Activated T-cell treated with anti-CD3 and anti-CD28 coated beads for 1 hour (primary cell): ENCODE data around the gene TBR1.

Experiments used
- DNase-seq: peaks from one replicate; pipeline ENCODE4 v3.0.0-alpha.2; 2020; ENCODE audit warnings: low read depth

The TBR1 gene

DNA sequence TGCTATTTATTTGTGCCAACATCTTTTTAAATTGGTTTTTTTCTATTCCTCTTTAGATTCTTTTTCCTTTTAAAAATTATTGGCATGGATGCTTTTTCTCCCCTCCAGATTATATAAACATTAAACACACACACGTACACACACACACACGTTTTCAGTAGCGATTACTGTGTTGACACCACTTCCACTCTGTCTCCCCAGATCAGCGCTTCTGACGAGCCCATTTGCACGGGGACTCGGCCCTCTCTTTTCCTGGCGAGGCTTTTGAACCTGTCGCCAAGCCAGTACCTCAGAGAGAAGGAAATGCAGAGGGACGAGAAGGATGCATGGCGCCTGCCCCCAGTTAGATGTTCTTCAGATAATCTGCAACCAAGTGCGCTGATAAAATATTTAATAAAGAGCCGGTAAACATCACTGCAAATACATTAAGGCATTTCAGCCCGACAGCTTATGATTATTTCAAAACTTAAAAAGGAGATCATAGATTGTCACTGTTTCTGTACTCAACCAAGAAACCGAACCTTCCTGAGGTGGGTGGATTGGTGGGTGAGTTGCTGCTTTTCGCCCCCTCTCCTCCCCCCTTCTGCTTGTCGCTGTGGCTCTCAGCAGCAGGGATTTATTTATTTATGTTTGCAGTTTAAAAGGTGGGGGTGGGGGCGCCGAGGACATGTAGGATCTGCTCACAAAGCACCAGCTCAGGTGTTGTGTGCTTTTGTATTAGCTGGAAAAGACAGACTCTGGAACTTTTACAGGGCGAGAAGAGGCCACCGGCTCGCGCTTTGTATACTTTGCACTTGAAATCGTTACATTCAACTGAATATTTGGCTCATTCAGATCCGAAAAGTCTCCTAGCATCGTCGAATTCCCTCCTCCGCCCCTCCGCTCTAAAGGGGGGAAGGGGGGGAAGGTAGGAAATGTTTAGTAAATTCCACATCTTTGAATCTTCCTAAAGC lies 787 bp upstream of the TBR1 start:
- DNase-seq: no peak

- no peak for DNase-seq
These were observed 776 bp downstream of the TBR1 start for GRCh38 chr2:161416708-161417437.

GRCh38 chr2:161417438-161418274 lies 1.6 kb downstream of the TBR1 start:
- DNase-seq: no peak

DNA sequence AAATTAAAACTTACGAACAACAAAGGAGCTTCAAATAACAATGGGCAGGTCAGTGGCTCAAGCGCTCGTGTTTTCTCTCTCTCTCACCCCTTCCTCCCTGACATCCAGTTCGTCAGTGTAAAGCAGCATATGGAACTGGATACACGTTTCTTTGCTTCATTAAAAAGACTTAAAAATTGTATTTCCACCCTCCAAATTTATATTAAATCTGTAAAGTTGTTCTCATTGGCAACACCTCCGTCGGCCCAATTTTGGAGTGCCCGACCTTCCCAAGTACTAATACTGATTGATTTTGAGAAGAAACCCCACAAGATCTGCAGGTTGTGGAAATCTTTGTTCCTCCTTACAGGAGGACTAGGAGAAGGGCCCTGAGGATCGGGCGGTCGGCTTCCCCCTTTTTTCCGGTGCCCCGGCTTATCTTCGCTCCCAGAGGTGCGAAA lies 2.2 kb downstream of the TBR1 start:
- DNase-seq: no peak

DNA sequence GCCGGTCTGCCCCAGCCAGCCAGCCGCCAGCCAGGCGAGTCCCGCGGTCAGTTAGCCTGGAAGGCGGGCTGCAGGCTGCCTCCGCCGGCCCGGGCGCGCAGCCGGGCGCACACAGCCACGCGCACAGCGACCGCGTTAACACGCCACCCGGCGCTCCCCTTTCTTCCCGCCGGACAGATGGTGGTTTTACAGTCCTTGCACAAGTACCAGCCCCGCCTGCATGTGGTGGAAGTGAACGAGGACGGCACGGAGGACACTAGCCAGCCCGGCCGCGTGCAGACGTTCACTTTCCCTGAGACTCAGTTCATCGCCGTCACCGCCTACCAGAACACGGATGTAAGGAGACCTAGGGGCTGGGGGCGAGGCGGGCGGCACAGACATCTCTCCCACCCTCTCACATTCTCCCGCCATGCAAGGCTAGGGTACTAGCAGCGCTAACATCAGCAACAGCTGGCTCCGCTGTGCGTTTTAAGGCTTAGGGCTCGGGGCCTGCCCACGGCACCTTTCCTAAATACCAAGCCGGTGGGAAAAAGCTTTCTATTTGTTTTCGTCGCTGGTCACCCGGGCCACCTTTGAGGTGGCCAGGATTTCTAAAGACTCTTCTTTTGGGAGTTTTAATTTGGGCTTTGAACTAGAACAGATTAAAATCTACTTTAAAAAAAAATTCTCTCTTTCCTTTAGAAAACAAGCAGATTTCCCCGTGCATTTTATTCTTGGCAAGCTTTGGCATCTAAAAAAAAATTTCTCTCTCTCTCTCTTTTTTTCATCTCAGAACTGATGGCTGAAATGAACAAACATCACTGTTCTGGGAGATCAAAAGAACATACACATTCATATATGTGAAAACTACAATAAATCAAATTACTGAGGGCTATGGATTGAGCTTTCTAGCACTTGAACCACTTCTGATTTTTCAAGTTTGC lies 2.9 kb downstream of the TBR1 start:
- DNase-seq: no peak

DNA sequence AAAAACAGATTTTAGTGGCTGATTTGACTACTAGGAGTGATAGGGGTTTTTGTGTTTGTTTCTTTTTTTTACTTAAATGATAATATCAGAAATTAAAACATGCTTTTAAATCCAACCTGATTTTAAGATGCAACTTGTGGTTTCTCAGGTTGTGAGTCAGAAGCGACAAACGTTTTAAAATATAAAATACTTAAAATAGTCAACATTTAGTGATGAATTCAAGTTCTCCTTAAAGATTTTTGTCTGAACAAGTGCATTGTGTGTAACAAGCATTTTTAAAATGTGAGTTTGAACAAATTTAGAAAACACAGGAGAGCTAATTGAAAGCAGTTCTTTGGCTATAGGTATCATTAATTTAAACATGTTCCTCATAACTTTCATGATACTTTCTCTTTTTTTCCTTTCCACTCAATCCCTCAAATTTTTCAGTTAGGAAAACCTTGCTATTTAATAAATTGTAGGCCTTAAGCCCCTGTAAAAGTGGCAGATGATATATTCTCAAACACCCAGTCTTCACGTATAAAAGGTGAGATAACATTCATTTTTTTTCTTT lies 3.6 kb downstream of the TBR1 start:
- DNase-seq: no peak

GRCh38 chr2:161420406-161421074 lies 4.4 kb downstream of the TBR1 start:
- no peak for DNase-seq

GRCh38 chr2:161421686-161422085 lies 5.6 kb downstream of the TBR1 start:
- DNase-seq: no peak

GRCh38 chr2:161422816-161423403 lies 6.8 kb downstream of the TBR1 start:
- DNase-seq: no peak

GRCh38 chr2:161423421-161424393 lies 7.6 kb downstream of the TBR1 start:
- DNase-seq: no peak

GRCh38 chr2:161424394-161424769 lies 8.3 kb downstream of the TBR1 start:
- no peak for DNase-seq

- no peak for DNase-seq
These were observed 9.0 kb downstream of the TBR1 start for GRCh38 chr2:161424891-161425727.

- no peak for DNase-seq
These were observed 9.8 kb downstream of the TBR1 start for GRCh38 chr2:161425728-161426454.

- DNase-seq: no peak
These were observed 10.4 kb downstream of the TBR1 start for GRCh38 chr2:161426455-161426921.

DNA sequence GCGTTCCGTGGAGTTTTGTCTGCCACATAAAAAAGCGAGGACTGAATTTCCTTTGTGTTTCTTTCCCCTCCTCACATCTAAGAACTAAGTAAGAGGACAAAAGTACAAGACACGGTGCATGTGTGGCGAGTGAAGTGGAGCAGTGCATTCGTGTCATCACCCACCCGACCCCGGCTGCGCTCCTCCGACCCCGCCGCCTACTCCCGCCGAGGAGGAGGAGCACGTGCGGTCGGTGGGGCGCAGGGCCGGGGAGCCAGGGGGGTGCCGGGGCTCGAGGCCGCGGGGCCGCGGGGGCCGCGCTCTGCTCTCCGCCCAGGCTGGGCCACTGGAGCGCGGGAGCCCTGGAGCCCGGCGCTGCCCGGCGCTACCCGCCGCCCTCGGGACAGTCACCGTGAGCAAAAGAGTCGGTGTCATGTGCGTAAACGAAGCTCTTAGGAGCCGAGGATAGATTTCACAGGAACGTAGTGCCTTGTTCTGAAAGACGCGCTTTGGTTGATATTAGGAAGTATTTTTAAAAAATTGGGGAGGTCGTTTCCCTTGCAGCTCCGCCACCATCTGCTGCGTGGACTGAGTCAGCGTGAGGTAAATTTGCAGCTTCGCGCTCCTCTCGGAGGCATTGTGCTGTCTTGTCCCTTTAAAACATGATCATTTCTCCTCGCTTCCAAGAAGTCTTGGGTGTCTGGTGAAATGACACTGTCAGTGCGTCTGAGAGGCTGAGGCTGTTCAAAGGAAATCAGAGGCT lies 11.0 kb downstream of the TBR1 start:
- no peak for DNase-seq
